ENCODE results near the gene GSTCD.

The GSTCD gene

DNA sequence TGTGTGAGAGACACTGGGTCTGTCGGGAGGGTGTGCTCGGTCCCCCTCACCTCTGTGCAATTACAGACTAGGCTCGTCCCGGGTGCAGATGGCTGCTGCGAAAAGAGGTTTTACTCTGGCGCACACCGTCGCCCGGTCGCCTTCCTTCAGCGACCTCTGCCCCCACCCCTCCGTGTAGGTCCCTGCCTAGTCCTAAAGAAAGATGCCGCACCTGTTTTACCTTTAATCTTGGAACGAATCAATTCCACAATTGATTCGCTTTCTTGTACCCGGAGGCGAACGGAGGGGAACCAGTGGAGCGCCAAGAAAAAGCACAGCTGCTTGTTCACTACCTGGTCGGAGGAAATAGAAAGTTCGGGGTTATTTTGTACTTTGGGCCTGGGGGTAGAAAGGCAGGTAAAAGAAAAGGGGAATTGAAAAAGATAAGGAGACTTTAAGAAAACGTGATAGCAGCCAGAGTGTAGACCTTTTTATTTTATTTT lies 187.9 kb downstream of the GSTCD start:
- DNase-seq = no peak
